IPS-18c (cell line): Measurements from ENCODE around the gene FAM222B.

Experiments used
- H3K4me3 ChIP-seq: 2 replicates; pipeline ENCODE4 v1.7.0; 2013; ENCODE audit warnings: low read depth, mild to moderate bottlenecking, low read length, moderate library complexity; ENCODE audit not compliant: insufficient read depth
- H3K9me3 ChIP-seq: one replicate; pipeline ENCODE4 v1.6.1; 2013; ENCODE audit warnings: mild to moderate bottlenecking, low read length, moderate library complexity; ENCODE audit not compliant: control insufficient read depth, insufficient read depth

Gene FAM222B

DNA sequence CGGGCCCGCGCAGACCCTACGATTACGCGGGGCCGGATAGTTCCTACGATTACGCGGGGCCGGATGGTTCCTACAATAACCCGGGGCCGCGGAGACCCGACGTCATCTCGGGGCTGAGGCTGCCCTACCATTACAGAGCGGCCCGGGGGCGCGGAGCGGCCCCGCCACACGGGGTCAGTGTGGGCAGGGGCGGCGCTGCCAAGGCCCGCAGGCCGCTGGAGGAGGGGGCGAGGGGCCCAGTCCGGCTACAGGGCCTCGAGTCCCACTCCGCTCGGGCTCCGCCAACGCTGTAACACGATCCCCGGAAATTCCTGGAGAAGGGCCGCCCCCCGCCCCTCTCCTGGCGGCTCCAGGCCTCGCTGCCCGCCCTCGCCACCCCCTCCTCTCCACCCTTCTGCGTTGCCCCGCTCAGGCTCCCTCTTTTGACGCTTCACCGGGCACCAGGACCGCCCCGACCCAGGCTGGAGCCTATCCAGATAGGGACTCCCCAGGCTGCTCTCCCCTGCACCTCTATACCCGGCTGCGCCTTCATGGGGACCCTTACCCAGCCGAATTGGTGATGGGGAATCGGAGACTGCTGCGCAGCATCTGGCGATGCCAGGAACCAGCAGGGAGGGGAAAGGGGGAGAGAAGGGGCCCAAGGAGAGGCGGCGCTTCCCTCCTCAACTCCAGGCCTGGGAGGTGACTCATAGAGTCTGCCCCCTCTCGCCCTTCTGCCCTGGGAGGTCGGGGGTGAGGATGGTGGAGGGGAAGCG, 124.8 kb downstream of the FAM222B start, which contains the start of gene RAB34:
TSS of gene RAB34 (minus strand) at position 291 of the 755 bp plus-strand sequence. CDS start 602 bp downstream, outside the sequence.
- peak within 1 kb of the TSS; percentile 86 for H3K4me3 ChIP-seq

DNA sequence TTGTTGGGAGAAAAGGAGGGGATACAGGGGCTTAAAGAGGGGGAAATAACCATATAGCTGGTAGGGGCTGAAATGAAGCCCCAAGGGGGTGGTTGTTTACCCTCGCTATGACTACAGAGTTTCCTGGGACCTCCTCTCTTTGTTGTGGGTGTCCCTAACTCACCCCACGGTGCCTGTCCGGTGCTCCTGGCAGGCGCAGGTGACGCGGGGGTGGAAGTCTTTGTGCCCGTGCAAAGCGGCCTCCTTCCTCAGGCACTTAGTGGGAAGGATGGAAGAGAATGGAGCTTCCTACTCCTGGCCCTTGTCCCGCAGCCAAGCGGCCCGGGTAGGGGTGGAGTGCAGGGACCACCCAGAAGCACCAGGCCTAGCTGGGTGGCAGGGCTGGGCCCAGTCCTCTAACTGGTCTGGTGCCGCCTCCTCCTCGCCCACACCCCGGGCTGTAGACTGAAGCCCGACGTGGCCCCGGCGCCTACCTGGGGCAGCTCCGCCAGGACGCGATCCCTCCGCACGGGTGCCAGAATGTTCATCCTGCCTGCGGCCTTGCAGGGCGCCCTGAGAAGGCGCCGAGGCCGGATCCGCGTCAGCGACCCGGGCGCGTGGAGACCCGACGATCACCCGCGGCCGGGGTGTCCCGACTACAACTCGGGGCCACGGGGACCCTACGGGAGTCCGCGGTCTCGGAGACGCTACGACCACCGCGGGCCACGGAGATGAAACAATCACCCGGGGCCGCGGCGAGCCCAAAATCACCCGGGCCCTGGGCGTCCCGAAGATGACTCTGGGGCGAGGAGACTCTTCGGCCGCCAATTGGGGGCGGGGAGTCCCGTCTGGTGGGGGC, 125.6 kb downstream of the FAM222B start:
- H3K9me3 ChIP-seq = no peaks in the 10 kb centered on the region
- H3K4me3 ChIP-seq = peak overlapping the region; percentile 86

More for the DNA sequence above, 124.8 kb downstream of the FAM222B start, which contains the start of gene RAB34:
- H3K9me3 ChIP-seq = no peaks in the 10 kb centered on the region

GRCh38 chr17:28715217-28715616, 127.4 kb downstream of the FAM222B start:
- no peaks in the 10 kb centered on the region for H3K9me3 ChIP-seq
- H3K4me3 ChIP-seq = no peak overlapping the region

DNA sequence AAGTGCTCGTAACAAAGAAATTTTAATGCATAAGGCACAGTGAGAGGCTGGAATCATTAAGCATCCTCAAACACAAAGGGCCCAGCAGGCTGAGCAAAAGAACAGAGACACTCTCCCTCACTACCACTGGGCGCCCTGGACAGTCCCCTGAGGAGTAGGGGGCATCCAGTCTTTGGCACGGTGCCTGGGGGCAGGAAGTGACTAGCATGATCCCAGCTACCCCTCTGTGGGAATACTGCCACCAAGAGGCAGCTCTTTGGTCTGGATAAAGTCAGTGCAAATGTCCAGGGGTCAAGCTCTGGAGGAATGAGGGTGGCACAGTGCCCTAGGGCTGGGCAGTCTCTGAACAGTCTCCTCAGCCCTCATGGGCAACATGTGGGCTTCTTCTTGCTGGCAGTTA, 128.3 kb downstream of the FAM222B start:
- H3K9me3 ChIP-seq = no peaks in the 10 kb centered on the region

GRCh38 chr17:28712705-28713415, 129.7 kb downstream of the FAM222B start:
- peak overlapping the region; percentile 64; the same call in 1 of the 2 replicates for H3K4me3 ChIP-seq
- no peaks in the 10 kb centered on the region for H3K9me3 ChIP-seq

More for the DNA sequence above, 128.3 kb downstream of the FAM222B start:
- no peak overlapping the region for H3K4me3 ChIP-seq

- H3K4me3 ChIP-seq = peak overlapping the region; percentile 64
- no peaks in the 10 kb centered on the region for H3K9me3 ChIP-seq
These were observed 130.4 kb downstream of the FAM222B start for GRCh38 chr17:28712032-28712704.

DNA sequence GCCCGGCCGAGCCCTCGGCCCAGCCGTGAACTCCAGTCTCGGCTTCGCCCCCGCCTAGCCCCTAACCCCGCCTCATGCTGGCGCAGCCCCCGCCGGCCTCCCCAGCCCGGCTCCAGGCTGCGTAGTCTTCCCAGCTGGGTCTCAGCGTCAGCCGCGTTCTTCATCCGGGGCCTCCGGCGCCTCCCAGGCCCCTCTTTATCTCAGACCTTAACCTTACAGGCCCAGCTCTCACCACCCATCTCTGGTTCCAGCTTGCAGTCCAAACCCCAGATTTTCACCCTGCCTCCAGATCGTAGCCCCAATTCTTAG, 130.9 kb downstream of the FAM222B start, which contains the start of gene PROCA1:
TSS of gene PROCA1 (minus strand) at position 166 of the 309 bp plus-strand sequence. CDS start 228 bp downstream, outside the sequence.
- no peaks in the 10 kb centered on the region for H3K9me3 ChIP-seq
- peak within 1 kb of the TSS; percentile 92 for H3K4me3 ChIP-seq

DNA sequence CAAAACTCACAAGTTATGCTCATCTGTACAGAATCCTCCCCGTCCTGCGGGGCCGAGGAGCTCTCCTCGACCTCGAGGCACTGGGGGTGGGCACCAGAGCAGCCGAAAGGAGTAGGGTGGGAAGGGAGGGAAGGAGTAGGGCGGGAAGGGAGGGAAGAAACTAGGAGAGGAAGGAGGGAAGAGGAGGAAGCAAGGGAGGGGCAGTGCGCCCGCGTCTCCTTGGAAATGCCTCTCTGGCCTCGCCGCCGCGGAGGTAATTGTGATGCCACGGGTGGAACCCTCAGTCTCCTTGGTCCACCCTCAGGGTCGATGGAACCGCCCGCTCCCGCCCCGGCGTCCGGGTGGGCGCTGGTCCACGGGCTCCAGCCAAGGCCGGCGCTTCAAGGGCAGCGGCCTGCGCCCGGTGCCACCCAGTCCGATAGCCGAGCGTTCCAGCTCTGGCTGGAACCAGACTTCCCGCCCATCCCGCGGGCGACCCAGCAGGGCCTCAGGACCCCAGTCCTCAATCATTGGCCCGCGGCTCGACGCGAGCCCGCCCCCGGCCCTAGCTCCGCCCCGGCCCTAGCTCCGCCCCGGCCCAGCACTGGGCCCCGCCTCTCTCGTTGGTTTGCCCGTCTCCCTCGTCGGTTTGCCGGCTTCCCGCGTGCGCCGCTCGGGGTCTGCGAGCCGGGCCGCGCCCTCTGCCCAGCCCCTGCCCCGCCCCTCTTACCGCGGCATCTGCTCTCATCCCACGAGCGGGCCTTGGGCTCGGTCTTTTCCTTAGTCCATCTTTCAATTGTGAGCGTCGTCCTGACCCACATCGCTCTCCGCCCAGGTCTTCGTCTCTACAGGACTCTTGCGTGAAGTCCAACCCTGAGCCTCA, 131.5 kb downstream of the FAM222B start:
- H3K9me3 ChIP-seq = no peaks in the 10 kb centered on the region

GRCh38 chr17:28707339-28707720, 135.3 kb downstream of the FAM222B start:
- H3K9me3 ChIP-seq = no peaks in the 10 kb centered on the region
- H3K4me3 ChIP-seq = no peak overlapping the region

More for the DNA sequence above, 131.5 kb downstream of the FAM222B start:
- peak overlapping the region; percentile 92 for H3K4me3 ChIP-seq

DNA sequence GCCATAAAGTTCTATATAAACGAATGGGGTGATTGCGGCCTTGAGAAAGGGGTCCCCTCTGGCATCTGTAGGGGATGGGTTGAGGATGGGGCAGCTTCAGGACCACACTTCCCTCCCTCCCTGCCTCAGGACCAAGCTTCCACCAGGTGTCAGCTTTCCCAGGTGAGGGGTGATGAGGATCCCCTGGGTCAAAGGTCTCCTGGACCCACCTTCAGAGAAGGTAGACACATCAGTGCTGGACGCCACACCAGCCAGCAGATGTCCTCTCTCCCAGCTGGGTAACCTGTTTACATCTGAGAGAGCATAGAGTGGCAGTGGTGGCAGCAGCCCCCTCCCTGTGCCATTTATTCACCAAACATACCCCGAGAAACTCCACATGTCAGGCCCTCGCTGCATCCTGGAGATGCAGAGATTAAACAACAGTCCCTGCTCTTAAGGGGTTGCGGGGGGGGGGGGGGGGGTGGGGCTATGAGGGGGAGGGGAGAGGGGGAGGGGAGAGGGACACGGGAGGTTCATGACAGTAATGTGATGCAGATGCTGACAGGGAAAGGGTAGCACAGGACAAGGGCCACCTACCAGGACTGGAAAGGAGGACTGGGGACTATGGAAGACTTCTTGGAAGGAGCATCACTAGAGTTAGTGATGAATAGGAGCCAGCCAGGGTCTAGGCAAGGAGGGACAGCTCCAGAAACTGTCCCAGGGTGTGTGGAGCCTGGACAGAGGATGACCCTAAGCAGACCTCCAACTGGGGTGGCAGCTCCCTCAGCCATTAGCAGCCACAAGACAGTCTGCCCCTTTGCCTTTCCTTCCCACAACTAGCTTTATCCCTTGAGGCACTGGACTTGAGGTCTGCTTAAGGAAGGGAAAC, 135.9 kb downstream of the FAM222B start:
- H3K9me3 ChIP-seq = no peaks in the 10 kb centered on the region
- no peak overlapping the region; the same call in 1 of the 2 replicates for H3K4me3 ChIP-seq
